T-helper 1 cell treated with Interleukin-12 subunit alpha and Interleukin-12 subunit beta and Interleukin-4 antibody, amounts not matched to agents 30 μg/mL and 1 μg/mL, for 36 hours (primary cell): ENCODE measurements around the gene TRMT1L.

Source experiments
- H3K27ac Mint-ChIP-seq: one replicate; pipeline ENCODE4 v1.8.0; 2021; ENCODE audit warnings: mild to moderate bottlenecking, mixed read lengths
- H3K27me3 Mint-ChIP-seq: one replicate; pipeline ENCODE4 v1.8.0; 2021; ENCODE audit warnings: low read depth, mixed read lengths
- H3K36me3 Mint-ChIP-seq: one replicate; pipeline ENCODE4 v1.8.0; 2021; ENCODE audit warnings: low read depth, mixed read lengths
- H3K4me1 Mint-ChIP-seq: one replicate; pipeline ENCODE4 v1.8.0; 2021; ENCODE audit warnings: low read depth, mixed read lengths
- H3K4me3 Mint-ChIP-seq: one replicate; pipeline ENCODE4 v1.8.0; 2021; ENCODE audit warnings: mild to moderate bottlenecking, moderate library complexity, mixed read lengths
- H3K9me3 Mint-ChIP-seq: one replicate; pipeline ENCODE4 v1.8.0; 2021; ENCODE audit warnings: mixed read lengths

Gene TRMT1L

GRCh38 chr1:185152187-185152767 lies 4.5 kb downstream of the TRMT1L start:
- no peaks in the 10 kb centered on the region for H3K9me3 Mint-ChIP-seq
- no peak overlapping the region for H3K27ac Mint-ChIP-seq
- H3K27me3 Mint-ChIP-seq: no peaks in the 10 kb centered on the region
- no peak overlapping the region for H3K4me3 Mint-ChIP-seq
- H3K4me1 Mint-ChIP-seq: peaks cover 28% of the 10 kb centered on the region
- peaks cover 27% of the 10 kb centered on the region for H3K36me3 Mint-ChIP-seq

GRCh38 chr1:185151215-185151614 lies 5.5 kb downstream of the TRMT1L start:
- peaks cover 28% of the 10 kb centered on the region for H3K4me1 Mint-ChIP-seq
- no peak overlapping the region for H3K27ac Mint-ChIP-seq
- no peaks in the 10 kb centered on the region for H3K9me3 Mint-ChIP-seq
- no peak overlapping the region for H3K4me3 Mint-ChIP-seq
- H3K27me3 Mint-ChIP-seq: no peaks in the 10 kb centered on the region
- peaks cover 27% of the 10 kb centered on the region for H3K36me3 Mint-ChIP-seq

- H3K4me3 Mint-ChIP-seq: no peak overlapping the region
- H3K36me3 Mint-ChIP-seq: peaks cover 35% of the 10 kb centered on the region
- no peaks in the 10 kb centered on the region for H3K4me1 Mint-ChIP-seq
- no peaks in the 10 kb centered on the region for H3K27me3 Mint-ChIP-seq
- H3K9me3 Mint-ChIP-seq: no peaks in the 10 kb centered on the region
- H3K27ac Mint-ChIP-seq: no peak overlapping the region
These were observed 12.5 kb downstream of the TRMT1L start for GRCh38 chr1:185144233-185144632.

GRCh38 chr1:185139246-185139645 lies 17.5 kb downstream of the TRMT1L start:
- no peak overlapping the region for H3K4me3 Mint-ChIP-seq
- peaks cover 28% of the 10 kb centered on the region for H3K36me3 Mint-ChIP-seq
- H3K4me1 Mint-ChIP-seq: no peaks in the 10 kb centered on the region
- no peak overlapping the region for H3K27ac Mint-ChIP-seq
- H3K27me3 Mint-ChIP-seq: no peaks in the 10 kb centered on the region
- no peaks in the 10 kb centered on the region for H3K9me3 Mint-ChIP-seq

- H3K36me3 Mint-ChIP-seq: peaks cover 34% of the 10 kb centered on the region
- H3K27me3 Mint-ChIP-seq: no peaks in the 10 kb centered on the region
- H3K27ac Mint-ChIP-seq: no peak overlapping the region
- peaks cover 4% of the 10 kb centered on the region for H3K9me3 Mint-ChIP-seq
- H3K4me1 Mint-ChIP-seq: no peaks in the 10 kb centered on the region
- H3K4me3 Mint-ChIP-seq: no peak overlapping the region
These were observed 18.7 kb downstream of the TRMT1L start for GRCh38 chr1:185137896-185138545.

GRCh38 chr1:185132534-185132933 lies 24.2 kb downstream of the TRMT1L start:
- Mint-ChIP-seq H3K9me3 (peaks cover 9% of the 10 kb centered on the region), H3K27ac (no peak overlapping the region), H3K4me3 (no peak overlapping the region), H3K4me1 (no peaks in the 10 kb centered on the region), H3K36me3 (peaks cover 41% of the 10 kb centered on the region), H3K27me3 (no peaks in the 10 kb centered on the region)

- peaks cover 42% of the 10 kb centered on the region for H3K36me3 Mint-ChIP-seq
- H3K9me3 Mint-ChIP-seq: peaks cover 9% of the 10 kb centered on the region
- H3K4me1 Mint-ChIP-seq: no peaks in the 10 kb centered on the region
- H3K27me3 Mint-ChIP-seq: no peaks in the 10 kb centered on the region
- no peak overlapping the region for H3K4me3 Mint-ChIP-seq
- H3K27ac Mint-ChIP-seq: no peak overlapping the region
These were observed 27.0 kb downstream of the TRMT1L start for GRCh38 chr1:185129708-185130107.

- H3K4me1 Mint-ChIP-seq: no peaks in the 10 kb centered on the region
- H3K36me3 Mint-ChIP-seq: peaks cover 7% of the 10 kb centered on the region
- no peaks in the 10 kb centered on the region for H3K27me3 Mint-ChIP-seq
- peaks cover 27% of the 10 kb centered on the region for H3K9me3 Mint-ChIP-seq
- no peak overlapping the region for H3K4me3 Mint-ChIP-seq
- no peak overlapping the region for H3K27ac Mint-ChIP-seq
These were observed 44.4 kb downstream of the TRMT1L start for GRCh38 chr1:185112356-185112755.

GRCh38 chr1:185111873-185112272 lies 44.9 kb downstream of the TRMT1L start:
- Mint-ChIP-seq H3K27ac (no peak overlapping the region), H3K36me3 (peaks cover 7% of the 10 kb centered on the region), H3K27me3 (no peaks in the 10 kb centered on the region), H3K4me3 (no peak overlapping the region), H3K9me3 (peaks cover 27% of the 10 kb centered on the region), H3K4me1 (no peaks in the 10 kb centered on the region)

- no peaks in the 10 kb centered on the region for H3K27me3 Mint-ChIP-seq
- H3K36me3 Mint-ChIP-seq: peaks cover 5% of the 10 kb centered on the region
- H3K4me3 Mint-ChIP-seq: no peak overlapping the region
These were observed 46.6 kb downstream of the TRMT1L start for GRCh38 chr1:185110145-185110544.

GRCh38 chr1:185108321-185108720 lies 48.4 kb downstream of the TRMT1L start:
- Mint-ChIP-seq H3K9me3 (peaks cover 27% of the 10 kb centered on the region), H3K27ac (no peak overlapping the region), H3K4me1 (no peaks in the 10 kb centered on the region), H3K27me3 (no peaks in the 10 kb centered on the region), H3K4me3 (no peak overlapping the region), H3K36me3 (peaks cover 5% of the 10 kb centered on the region)

More at GRCh38 chr1:185110145-185110544, 46.6 kb downstream of the TRMT1L start:
- H3K27ac Mint-ChIP-seq: no peak overlapping the region
- H3K4me1 Mint-ChIP-seq: no peaks in the 10 kb centered on the region
- peaks cover 27% of the 10 kb centered on the region for H3K9me3 Mint-ChIP-seq

GRCh38 chr1:185105121-185105520 lies 51.6 kb downstream of the TRMT1L start:
- H3K27me3 Mint-ChIP-seq: no peaks in the 10 kb centered on the region
- peaks cover 9% of the 10 kb centered on the region for H3K36me3 Mint-ChIP-seq
- H3K9me3 Mint-ChIP-seq: peaks cover 22% of the 10 kb centered on the region
- no peak overlapping the region for H3K4me3 Mint-ChIP-seq
- H3K27ac Mint-ChIP-seq: no peak overlapping the region
- H3K4me1 Mint-ChIP-seq: no peaks in the 10 kb centered on the region

- Mint-ChIP-seq H3K9me3 (peaks cover 13% of the 10 kb centered on the region), H3K4me3 (no peak overlapping the region), H3K27me3 (no peaks in the 10 kb centered on the region), H3K36me3 (peaks cover 6% of the 10 kb centered on the region), H3K27ac (no peak overlapping the region), H3K4me1 (no peaks in the 10 kb centered on the region)
These were observed 52.7 kb downstream of the TRMT1L start for GRCh38 chr1:185104083-185104482.

- Mint-ChIP-seq H3K4me1 (no peaks in the 10 kb centered on the region), H3K9me3 (no peaks in the 10 kb centered on the region), H3K36me3 (peaks cover 21% of the 10 kb centered on the region), H3K27me3 (no peaks in the 10 kb centered on the region), H3K27ac (no peak overlapping the region), H3K4me3 (no peak overlapping the region)
These were observed 60.2 kb downstream of the TRMT1L start for GRCh38 chr1:185096531-185096930.

GRCh38 chr1:185094761-185095160 lies 62.0 kb downstream of the TRMT1L start:
- peaks cover 23% of the 10 kb centered on the region for H3K36me3 Mint-ChIP-seq
- H3K9me3 Mint-ChIP-seq: no peaks in the 10 kb centered on the region
- H3K27ac Mint-ChIP-seq: no peak overlapping the region
- H3K27me3 Mint-ChIP-seq: no peaks in the 10 kb centered on the region
- H3K4me3 Mint-ChIP-seq: no peak overlapping the region
- H3K4me1 Mint-ChIP-seq: no peaks in the 10 kb centered on the region
